HL-60/S4 (cell line): ENCODE data around the gene MACC1.

Source experiments
- in situ Hi-C: fragments of 300-500 bp; cut with MboI; formaldehyde crosslinking; loops from 2 replicates; pipeline ENCODE4 v1.14.3; 2022; ENCODE audit warnings: low sequenced_read_pairs

MACC1 gene, protein sequence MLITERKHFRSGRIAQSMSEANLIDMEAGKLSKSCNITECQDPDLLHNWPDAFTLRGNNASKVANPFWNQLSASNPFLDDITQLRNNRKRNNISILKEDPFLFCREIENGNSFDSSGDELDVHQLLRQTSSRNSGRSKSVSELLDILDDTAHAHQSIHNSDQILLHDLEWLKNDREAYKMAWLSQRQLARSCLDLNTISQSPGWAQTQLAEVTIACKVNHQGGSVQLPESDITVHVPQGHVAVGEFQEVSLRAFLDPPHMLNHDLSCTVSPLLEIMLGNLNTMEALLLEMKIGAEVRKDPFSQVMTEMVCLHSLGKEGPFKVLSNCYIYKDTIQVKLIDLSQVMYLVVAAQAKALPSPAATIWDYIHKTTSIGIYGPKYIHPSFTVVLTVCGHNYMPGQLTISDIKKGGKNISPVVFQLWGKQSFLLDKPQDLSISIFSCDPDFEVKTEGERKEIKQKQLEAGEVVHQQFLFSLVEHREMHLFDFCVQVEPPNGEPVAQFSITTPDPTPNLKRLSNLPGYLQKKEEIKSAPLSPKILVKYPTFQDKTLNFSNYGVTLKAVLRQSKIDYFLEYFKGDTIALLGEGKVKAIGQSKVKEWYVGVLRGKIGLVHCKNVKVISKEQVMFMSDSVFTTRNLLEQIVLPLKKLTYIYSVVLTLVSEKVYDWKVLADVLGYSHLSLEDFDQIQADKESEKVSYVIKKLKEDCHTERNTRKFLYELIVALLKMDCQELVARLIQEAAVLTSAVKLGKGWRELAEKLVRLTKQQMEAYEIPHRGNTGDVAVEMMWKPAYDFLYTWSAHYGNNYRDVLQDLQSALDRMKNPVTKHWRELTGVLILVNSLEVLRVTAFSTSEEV

GRCh38 chr7:20217193-20217948 is at the start of gene MACC1:
Gene MACC1, minus strand, starts transcription at chr7:20217384. Its CDS starts 55,522 bp downstream, at chr7:20161862.
- in situ Hi-C loops, result no loop called here

GRCh38 chr7:20264623-20265022 is 47.4 kb upstream of the MACC1 start:
- in situ Hi-C loops, result no loop called here

GRCh38 chr7:20260223-20260622 is 43.0 kb upstream of the MACC1 start:
- in situ Hi-C loops, result no loop called here

DNA sequence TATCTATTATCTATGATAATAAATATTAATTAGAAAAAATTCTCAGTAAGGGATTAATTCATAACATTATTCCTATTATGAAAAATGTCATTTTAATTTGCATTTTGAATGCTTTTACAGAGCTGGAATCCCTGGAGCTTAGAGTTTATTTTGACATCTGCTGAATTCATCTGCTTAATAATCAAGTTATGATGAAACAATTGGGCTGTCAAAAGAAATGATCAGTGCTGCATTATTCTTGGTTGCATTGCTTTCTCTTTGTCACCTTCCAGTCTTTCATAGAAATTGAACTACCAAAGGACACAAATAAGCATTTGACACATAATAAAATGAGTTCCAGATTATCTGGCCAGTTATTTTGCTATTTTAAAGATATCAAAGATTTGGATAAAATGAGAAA is 40.0 kb upstream of the MACC1 start:
- in situ Hi-C loops, result no loop called here

GRCh38 chr7:20249920-20250319 is 32.7 kb upstream of the MACC1 start:
- in situ Hi-C loops, result no loop called here

GRCh38 chr7:20249376-20249775 is 32.2 kb upstream of the MACC1 start:
- in situ Hi-C loops, result no loop called here

- in situ Hi-C loops, result no loop called here
Observed at GRCh38 chr7:20246236-20246635, 29.1 kb upstream of the MACC1 start.

DNA sequence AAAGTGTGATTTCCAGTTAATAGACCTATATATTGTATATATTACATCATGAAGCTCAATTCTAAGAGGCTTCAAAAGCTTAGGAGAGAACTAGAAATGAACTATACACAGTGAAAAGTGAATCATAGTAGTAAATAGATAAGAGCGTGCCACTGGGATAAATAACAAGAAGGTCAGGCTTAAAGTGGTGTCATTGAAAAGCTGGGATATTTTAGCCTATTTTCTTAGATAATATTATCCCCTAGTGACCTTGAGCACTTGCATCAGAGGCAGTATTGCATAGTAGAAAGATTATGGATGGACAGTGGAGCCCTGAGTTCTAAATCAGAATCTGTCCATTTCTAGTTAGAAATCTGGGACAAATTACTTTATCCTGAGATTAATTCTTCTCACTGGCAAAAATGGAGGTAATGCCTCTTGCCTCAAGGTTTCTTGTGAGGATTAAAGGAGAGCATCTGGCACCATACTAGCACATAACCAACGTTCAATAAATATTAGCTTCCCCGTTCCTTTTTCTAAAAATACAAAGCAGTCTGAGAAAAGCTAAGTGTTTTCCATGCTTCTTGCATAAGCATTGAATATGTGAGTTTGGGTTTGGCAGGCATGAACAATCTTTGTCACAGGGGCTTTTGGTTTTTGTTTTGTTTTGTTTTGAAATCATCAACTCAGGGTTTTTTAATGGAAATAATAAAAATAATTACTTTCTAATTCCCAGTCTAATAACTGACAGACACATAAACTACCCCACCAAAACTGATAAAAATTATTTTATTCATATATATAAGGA is 27.3 kb upstream of the MACC1 start:
- in situ Hi-C loops, result no loop called here

DNA sequence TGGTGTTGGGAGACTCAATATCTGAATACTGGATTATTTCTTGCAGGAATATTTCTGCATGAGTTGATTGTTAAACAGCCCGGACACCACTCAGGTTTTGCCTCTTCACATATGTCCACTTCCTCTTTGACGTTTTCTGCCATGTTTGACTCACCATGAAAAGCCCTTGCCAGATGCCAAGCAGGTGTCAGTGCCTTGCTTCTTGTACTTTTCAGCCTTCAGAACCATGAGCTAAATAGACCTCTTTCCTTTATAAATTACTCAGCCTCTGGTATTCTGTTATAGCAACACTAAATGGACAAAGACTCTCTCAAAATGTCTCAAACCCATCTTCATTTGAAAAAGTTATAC is 24.7 kb upstream of the MACC1 start:
- in situ Hi-C loops, result no loop called here

GRCh38 chr7:20241194-20241910 is 24.2 kb upstream of the MACC1 start:
- in situ Hi-C loops, result no loop called here

DNA sequence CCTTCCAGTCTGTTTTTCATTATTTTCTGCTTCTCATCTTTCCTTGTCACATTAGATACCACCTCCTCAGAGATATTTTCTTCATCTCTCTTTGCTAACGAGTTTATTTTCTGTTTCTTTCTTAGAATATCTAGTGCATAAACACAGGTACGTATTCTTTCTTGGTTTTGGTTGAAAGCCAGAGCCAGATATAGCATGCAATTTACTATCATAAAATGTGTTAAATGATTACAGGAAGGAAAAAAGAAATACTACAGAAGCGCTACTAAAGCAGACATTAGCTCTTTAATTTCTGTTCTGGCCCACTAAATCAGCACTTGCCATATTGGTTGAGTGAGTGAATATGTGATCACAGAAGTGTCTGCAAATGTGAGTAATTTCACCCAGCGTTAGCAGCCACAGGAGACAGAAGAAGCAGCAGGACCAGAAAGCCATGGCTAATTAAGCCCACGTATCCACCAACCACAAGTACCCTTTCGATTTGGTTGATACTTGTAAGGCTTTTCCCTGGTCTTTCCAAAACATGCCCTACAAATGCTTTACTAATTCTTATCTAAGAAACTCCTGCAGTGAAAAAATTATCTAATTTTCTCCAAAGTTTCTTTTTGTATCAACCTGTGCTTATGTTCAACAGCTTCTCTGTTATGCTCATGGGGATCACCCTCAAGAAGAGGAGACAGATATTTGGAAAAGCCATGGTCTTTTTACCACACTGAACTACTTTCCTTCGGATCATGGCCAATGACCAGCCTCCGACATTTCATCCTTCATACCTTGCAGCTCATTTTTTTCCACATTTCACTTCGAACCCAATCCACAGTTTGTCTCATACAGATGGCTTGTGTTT is 23.1 kb upstream of the MACC1 start:
- in situ Hi-C loops, result no loop called here

DNA sequence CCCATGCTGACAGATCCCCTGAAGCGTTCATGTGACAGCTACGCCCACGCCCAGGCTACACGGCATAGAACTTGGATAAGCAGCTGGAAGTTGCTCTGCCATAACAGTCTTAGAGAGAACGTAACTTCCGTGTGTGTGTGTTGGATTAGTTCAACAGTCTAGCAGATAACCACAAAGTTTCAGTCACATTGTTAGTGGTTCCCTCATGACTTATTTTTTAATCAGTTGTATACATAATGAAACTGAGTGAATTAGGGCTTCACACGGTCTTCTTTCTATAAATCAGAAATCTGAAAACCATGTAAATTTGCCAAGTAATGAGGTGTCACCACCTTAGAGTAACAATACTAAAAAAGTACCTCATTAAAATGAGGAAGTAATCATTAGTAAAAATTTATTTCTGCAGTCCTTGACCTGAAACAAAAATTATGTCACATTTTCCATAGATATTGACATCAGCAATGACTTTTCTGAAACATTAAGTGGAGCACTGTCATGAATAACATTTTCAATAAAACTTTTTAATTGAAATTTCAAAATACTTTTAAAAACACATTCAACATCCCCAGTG is 21.7 kb upstream of the MACC1 start:
- in situ Hi-C loops, result no loop called here

GRCh38 chr7:20238194-20238753 is 21.1 kb upstream of the MACC1 start:
- in situ Hi-C loops, result no loop called here

- in situ Hi-C loops, result no loop called here
Observed at GRCh38 chr7:20237464-20238193, 20.4 kb upstream of the MACC1 start.

- in situ Hi-C loops, result no loop called here
Observed at GRCh38 chr7:20236790-20237189, 19.6 kb upstream of the MACC1 start.

GRCh38 chr7:20236043-20236442 is 18.9 kb upstream of the MACC1 start:
- in situ Hi-C loops, result no loop called here

DNA sequence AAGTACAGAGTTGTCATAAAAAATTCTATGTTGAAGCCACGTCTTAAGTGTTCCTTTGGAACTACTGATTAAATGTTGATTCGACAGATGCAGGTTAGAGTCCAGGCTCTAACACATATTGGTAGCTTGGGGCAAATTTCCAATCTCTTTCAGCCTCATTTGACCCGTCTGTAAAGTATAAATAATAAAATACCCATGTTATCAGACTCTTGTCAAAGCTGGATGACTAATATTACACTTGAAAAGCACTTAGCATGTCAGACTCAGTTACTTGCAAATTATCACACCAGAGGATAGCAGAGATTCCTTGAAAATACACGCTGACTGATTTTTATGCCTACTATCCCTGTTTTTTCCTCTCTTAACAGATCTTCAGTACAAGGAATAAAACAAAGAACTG is 18.1 kb upstream of the MACC1 start:
- in situ Hi-C loops, result no loop called here

DNA sequence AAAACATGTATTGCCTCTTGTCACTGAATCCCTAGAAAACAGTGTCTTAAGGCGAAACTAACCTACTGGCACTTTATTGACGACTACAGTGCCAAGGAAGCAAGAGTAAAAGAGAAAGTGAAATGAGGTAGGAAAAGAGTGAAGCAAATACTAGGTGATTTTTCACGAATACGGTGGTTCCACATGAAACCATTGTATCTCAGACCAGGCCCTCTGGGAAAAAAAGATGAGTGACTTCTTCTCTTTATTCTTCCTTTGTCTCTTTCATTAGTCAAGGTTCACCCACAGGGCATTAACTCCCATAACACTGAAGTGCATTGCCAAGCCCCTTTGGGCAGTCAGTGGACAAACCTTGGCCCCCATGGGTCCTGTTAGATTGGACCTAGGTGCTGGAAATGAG is 16.2 kb upstream of the MACC1 start:
- in situ Hi-C loops, result no loop called here
